Esophagus muscularis mucosa (tissue), 4 donors: ENCODE data around the gene CPNE7. TPM values are rescaled to one million over a fixed set of nuclear protein-coding genes. Genes with fewer than 3 reads are reported as not detected.
A peak's percentile ranks its signal among the peaks of the same experiment; 100 is the strongest.

Experiments
- DNase-seq: peaks from one replicate; pipeline ENCODE4 v3.0.0-alpha.2; 2017; ENCODE audit errors: extremely low spot score
- H3K27ac ChIP-seq, 4 donors: fragments of 200-600 bp; sonication (generic); replicated peaks in 1 of 4; 1 replicate in 3 of 4; 2 replicates in 1 of 4; pipeline ENCODE4 v1.5.1; 2016 to 2019; ENCODE audit warnings: mild to moderate bottlenecking in 1 of 4
- H3K27me3 ChIP-seq, 4 donors: fragments of 200-600 bp; sonication (generic); one replicate each; pipeline versions ENCODE4 v1.5.1 to v1.6.0; 2016 to 2019
- H3K36me3 ChIP-seq, 4 donors: fragments of 200-600 bp; sonication (generic); one replicate each; pipeline ENCODE4 v1.5.1; 2016 to 2019
- H3K4me1 ChIP-seq, 4 donors: fragments of 200-600 bp; sonication (generic); one replicate each; pipeline ENCODE4 v1.5.1; 2016 to 2019
- H3K4me3 ChIP-seq, 4 donors: fragments of 200-600 bp; sonication (generic); 1 replicate in 2 of 4; 2 replicates in 2 of 4; pipeline ENCODE4 v1.5.1; 2016 to 2019; ENCODE audit warnings: mild to moderate bottlenecking in 4 of 4, moderate library complexity in 1 of 4
- H3K9me3 ChIP-seq, 4 donors: fragments of 200-600 bp; sonication (generic); 1 replicate in 3 of 4; 2 replicates in 1 of 4; pipeline ENCODE4 v1.5.1; 2016 to 2019
- CTCF ChIP-seq, 3 experiments: fragments of 200-600 bp in 2 of 3; fragments of 450-650 bp in 1 of 3; sonication (generic) in 2 of 3; IDR thresholded peaks; one replicate each; pipeline ENCODE4 v1.5.1; 2017 to 2019; ENCODE audit warnings: antibody characterized with exemption in 3 of 3, mild to moderate bottlenecking in 2 of 3, moderate library complexity in 1 of 3
- EP300 ChIP-seq: sonication (generic); formaldehyde crosslinking; IDR thresholded peaks from one replicate; pipeline ENCODE4 v1.6.1; 2017; ENCODE audit warnings: antibody characterized with exemption
- POLR2A ChIP-seq: fragments of 450-650 bp; IDR thresholded peaks from one replicate; pipeline ENCODE4 v1.6.1; 2017; ENCODE audit warnings: antibody characterized with exemption, moderate library complexity, mild to moderate bottlenecking, low read depth
- POLR2AphosphoS5 ChIP-seq, 2 donors: sonication (generic); formaldehyde crosslinking; IDR thresholded peaks; one replicate each; pipeline ENCODE4 v1.6.1; 2017; ENCODE audit warnings: antibody characterized with exemption in 2 of 2
- WGBS: methylation state at CpG from one replicate; pipeline ENCODE4 v1.1.5; 2018; 5-methylcytosine and 5-hydroxymethylcytosine counted together
- intact Hi-C: fragments of 100-400 bp; cut with DNase I; formaldehyde crosslinking; loops from one replicate; pipeline ENCODE4 v1.15.1; 2023
- total RNA-seq, 4 donors: library from RNA; depleted of rRNA; stranded (reverse); fragments of >200 nt; gene quantifications; one replicate each; pipeline versions ENCODE4 v1.1.0 to v1.2.1, GENCODE V29; 2016

CPNE7 gene
- total RNA-seq, 4 donors from 2014 or later, result 0.83 to 1.7 (median 1.4) TPM; not detected in 1

DNA sequence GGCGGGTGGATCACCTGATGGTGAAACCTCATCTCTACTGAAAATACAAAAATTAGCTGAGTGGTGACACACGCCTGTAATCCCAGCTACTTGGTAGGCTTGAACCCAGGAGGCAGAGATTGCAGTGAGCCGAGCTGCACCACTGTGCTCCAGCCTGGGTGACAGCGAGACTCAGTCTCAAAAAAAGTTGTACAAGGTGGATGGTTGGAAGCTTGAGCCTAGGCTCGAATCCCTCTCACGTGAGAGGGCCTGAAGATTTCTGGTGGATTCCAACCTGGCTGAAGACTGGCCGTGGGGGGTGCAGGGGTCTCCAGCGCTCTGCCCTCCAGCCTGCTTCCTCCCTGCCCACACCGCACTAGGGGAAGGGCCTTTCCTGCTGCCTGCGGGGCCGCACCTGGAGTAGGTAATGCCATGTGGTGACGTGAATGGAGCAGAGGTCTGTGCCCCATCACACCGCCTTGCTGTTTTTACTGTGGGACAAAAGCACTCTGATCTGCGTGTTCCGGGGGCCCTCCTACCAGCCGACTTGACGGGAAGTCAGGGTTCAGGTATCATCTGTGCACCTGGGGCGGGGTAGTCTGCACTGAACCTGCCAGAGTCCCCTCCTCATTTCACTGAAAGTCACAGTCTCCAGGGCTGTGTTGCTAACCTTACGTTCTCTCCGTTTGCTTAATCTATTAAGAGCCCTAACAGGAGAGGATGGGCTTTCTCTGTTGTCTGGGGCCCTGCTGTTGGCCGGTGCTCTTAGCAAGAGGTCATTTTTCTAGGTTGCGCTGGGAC, 10.9 kb upstream of the CPNE7 start:
- Histone ChIP-seq H3K4me3 (no peak overlapping the region), H3K36me3 (peaks cover 21 to 41% (median 39%) of the 10 kb centered on the region in 4 donors), H3K9me3 (no peaks in the 10 kb centered on the region), H3K27me3 (peaks cover 0 to 16% (median 6%) of the 10 kb centered on the region in 4 donors), H3K27ac (peak overlapping the region in 1 of 4 donors; percentile 36), H3K4me1 (peaks cover 44 to 61% (median 56%) of the 10 kb centered on the region in 4 donors)
- DNase-seq, result no peak
- TF ChIP-seq EP300 (no peak), POLR2AphosphoS5 (IDR thresholded peaks at IDR 0.05) (no peak), POLR2A (no peak), CTCF (IDR thresholded peaks at IDR 0.05) (no peak)
- WGBS, result 73% methylated on average over 17 of the region's 22 CpGs
- intact Hi-C loops, result loop anchor here (5.0 kb wide), 1 partner anchor 237 kb away; no protein-coding TSS in a partner anchor

- peak overlapping the region in 1 of 4 donors; percentile 36 for H3K27ac ChIP-seq
- 40% methylated on average over 1 of the region's 3 CpGs for WGBS
- H3K36me3 ChIP-seq, result peaks cover 21 to 41% (median 39%) of the 10 kb centered on the region in 4 donors
- intact Hi-C loops, result no loop called here
- H3K9me3 ChIP-seq, result no peaks in the 10 kb centered on the region
- peaks cover 41 to 57% (median 53%) of the 10 kb centered on the region in 4 donors for H3K4me1 ChIP-seq
- DNase-seq, result no peak
- TF ChIP-seq POLR2AphosphoS5 (IDR thresholded peaks at IDR 0.05) (no peak), CTCF (IDR thresholded peaks at IDR 0.05) (no peak), POLR2A (no peak), EP300 (no peak)
- peak overlapping the region in 1 of 4 donors; percentile 7 for H3K4me3 ChIP-seq
- H3K27me3 ChIP-seq, result peaks cover 0 to 21% (median 7%) of the 10 kb centered on the region in 4 donors
Measured at GRCh38 chr16:89565256-89565505, 10.4 kb upstream of the CPNE7 start.

GRCh38 chr16:89565506-89566372, 9.8 kb upstream of the CPNE7 start:
- H3K4me1 ChIP-seq, result peaks cover 41 to 57% (median 53%) of the 10 kb centered on the region in 4 donors
- intact Hi-C loops, result no loop called here
- TF ChIP-seq POLR2A (peak; percentile 12), CTCF (IDR thresholded peaks at IDR 0.05) (peak; percentile 17 to 43 (median 26)), EP300 (no peak), POLR2AphosphoS5 (IDR thresholded peaks at IDR 0.05) (peak; percentile 24 to 60)
- H3K27ac ChIP-seq, result peak overlapping the region in 1 of 4 donors; percentile 36
- peaks cover 21 to 41% (median 39%) of the 10 kb centered on the region in 4 donors for H3K36me3 ChIP-seq
- peak overlapping the region; percentile 7 to 36 (median 19) for H3K4me3 ChIP-seq
- no peak for DNase-seq
- H3K27me3 ChIP-seq, result peaks cover 0 to 27% (median 5%) of the 10 kb centered on the region in 4 donors
- WGBS, result 4% methylated on average over 39 of the region's 46 CpGs
- H3K9me3 ChIP-seq, result no peaks in the 10 kb centered on the region

DNA sequence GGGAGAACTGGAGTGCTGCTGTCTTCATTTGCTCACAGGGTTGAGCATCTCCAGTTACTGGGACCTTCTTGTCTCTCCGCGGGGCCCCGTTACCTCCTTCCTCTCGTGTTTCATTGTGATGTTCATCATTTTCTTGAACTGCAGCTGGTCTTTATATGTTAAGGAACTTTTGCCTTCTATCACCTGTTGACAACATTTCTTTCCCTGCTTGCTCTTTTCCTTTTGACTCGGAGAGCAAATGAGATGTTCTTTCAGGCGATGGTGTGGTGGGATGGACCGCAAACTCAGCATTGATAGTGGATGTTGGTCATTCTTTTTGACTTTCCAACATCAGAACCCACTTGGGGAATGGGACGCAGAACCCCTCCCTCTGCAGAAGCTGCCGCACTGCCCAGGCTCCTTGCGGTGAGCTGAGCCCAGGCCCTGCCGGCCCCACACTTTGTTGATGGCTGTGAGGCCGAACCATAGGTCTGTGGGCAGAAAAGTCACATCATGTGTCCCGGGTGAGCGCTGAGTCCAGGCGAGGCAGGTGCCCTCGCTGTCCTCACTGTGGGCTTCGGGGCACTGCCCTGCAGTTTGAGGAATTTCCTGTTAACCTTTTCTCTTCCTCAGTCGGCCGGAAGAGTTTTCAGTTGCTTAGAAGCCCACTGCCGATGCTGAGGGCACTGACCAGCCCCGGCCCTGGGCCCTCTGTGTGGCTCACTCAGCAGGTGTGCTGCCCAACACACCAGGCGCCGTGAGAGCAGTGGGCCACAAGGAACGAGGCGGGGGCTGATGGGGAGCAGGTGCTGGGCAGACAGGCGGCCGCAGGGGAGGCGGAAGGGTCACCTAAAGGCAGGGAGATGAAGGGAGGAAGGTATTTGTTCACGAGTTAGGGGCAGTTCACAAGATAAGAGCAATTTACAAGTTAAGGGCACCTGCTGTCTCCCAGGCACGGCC, 7.6 kb upstream of the CPNE7 start:
- peaks cover 0 to 47% (median 5%) of the 10 kb centered on the region in 4 donors for H3K27me3 ChIP-seq
- H3K4me3 ChIP-seq, result no peak overlapping the region
- intact Hi-C loops, result no loop called here
- H3K9me3 ChIP-seq, result no peaks in the 10 kb centered on the region
- WGBS, result 74% methylated on average over 27 of the region's 30 CpGs
- H3K27ac ChIP-seq, result no peak overlapping the region
- no peak for TF ChIP-seq EP300
- no peak for TF ChIP-seq POLR2AphosphoS5 (IDR thresholded peaks at IDR 0.05)
- TF ChIP-seq CTCF (IDR thresholded peaks at IDR 0.05), result no peak
- no peak for TF ChIP-seq POLR2A
- peaks cover 12 to 21% (median 21%) of the 10 kb centered on the region in 4 donors for H3K36me3 ChIP-seq
- no peak for DNase-seq
- H3K4me1 ChIP-seq, result peaks cover 25 to 48% (median 40%) of the 10 kb centered on the region in 4 donors
